NCI-H2196 treated with DMSO at 0.1 percent for 48 hours (cell line): ENCODE data around the gene HDAC4.
"Not testable (repeated sequence)": the region's sequence is repeated elsewhere in the genome, so short reads cannot be mapped to it uniquely, and the experiment has no call there.

Source experiments
- DNase-seq: peaks from one replicate; lab custom pipeline; 2025; ENCODE audit not compliant: unreplicated experiment; lab: John Stamatoyannopoulos, UW

Gene HDAC4

GRCh38 chr2:239400596-239401066 lies at the start of gene HDAC4:
Gene HDAC4, minus strand, starts transcription at chr2:239401020. Its CDS starts 48,321 bp downstream, at chr2:239352699.
- DNase-seq: no peak

- DNase-seq: not testable (repeated sequence)
Observed at GRCh38 chr2:239449468-239449867, 48.6 kb upstream of the HDAC4 start.

DNA sequence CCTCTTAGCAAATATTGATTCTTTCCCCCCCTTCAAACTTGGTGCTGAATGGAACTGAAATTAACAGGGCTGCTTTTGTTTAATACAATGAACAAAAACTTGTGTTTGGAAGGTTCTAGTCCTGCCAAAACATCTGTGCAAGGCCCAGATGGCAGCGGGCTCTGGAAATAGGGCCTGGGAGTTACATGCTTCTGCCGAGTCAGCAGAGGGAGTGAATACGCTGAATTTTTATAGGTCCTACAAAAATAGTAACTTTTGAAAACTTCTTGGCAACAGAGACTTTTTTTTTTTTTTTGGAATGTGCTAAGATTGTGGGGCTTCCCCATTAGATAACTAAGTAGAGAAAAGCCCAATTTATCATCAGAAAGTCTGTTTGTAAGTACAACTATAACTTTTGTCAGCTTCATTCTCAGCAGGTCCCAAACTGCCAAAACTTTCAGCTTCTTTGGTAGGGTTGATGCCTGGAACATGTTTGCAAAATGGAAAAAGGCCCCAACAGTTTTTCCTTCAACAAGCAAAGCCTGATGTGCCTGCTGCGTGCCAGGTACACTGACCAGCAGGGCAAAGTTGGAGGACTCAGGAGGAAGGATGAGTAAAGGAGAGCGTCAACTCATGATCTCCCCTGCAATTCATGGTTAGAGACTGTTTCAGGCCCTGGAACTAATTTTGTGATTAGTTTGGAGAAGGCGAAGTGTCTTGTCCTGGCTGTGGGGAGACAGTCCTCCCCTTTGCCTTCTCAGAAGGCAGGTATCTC lies 45.1 kb upstream of the HDAC4 start:
- DNase-seq: no peak

- no peak for DNase-seq
Observed at GRCh38 chr2:239444626-239445577, 44.1 kb upstream of the HDAC4 start.

- DNase-seq: no peak
Observed at GRCh38 chr2:239443666-239444567, 43.1 kb upstream of the HDAC4 start.

DNA sequence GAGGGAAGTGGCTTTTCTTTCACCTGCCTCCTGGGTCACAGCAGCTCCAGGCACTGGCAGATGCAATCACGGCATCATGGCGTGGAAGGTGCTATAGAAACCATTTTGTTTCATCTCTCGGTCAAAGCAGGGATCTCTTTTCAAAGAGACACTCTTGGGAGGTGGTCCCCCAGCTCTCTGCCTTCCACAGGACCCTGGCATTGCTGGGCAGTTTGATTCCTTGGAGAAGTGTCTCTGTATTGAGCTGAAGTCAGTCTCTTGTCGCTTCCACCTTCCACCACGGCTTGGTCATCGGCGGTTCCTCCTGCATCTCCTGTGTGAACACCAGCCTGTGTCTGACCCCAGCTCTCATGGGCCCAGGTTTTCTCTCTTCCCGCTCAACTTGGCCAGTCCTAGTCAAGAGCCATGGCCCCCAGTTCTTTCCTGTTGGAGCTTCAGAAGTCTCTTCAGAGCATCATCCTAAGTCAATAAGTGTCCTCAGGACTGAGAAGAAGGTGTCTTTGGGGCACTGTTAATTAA lies 42.3 kb upstream of the HDAC4 start:
- no peak for DNase-seq

DNA sequence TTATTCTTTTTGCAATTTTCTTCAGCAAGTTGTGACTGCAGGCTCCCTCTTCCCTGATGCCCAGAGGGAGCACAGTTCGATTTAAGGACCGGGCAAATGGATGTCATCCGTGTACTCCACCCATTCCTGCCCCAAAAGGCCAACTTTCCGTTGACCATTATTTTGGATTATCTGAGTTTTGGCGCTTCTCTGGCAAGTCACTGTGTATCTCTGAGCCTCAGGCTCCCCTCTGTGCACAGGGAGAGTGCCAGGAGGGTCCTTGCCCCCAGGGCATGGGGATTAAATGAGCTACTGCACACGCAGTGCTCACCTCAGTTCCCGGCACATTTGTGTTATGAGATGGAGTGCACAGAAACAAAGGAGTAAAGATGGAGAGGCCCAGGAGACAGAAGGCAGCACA lies 41.4 kb upstream of the HDAC4 start:
- no peak for DNase-seq

DNA sequence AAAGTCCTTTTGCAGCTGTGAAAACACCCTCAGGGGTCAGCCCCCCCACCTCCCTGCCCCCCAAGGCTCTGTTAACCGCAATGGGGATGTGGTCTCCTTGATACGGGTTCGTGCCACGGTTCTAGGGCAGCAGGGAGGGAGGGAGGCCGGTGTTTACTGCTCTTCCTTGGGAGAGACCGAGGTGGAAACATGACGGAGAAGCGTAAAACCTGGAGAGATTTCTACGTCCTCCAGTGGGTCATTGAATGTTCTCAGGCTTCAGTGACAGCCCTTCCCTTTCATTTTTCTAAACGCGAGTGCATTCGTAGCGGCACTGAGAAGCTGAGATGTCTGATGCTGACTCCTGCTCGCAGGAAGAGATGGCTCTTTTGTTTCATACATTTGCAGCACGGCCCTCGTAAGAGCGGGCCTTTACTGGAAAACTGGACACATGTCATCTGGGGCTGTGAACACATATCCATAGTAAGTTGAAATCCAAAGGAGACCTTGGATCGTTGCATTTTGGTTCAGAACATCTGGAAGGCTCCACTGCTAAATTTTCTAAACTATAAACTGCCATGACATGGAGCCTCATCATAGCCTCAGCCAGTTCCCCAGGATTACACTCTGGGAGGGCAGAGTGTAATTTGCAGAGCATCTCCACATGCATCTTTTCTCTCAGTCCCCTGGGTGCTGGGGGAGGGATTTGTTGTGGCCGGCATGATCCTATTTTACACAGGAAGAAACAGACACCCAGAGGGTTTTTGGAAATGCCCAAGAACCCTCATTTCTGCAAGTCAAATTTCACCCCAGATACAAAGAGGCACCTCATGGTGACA lies 40.6 kb upstream of the HDAC4 start:
- DNase-seq: no peak

- no peak for DNase-seq
Observed at GRCh38 chr2:239440511-239440959, 39.7 kb upstream of the HDAC4 start.

DNA sequence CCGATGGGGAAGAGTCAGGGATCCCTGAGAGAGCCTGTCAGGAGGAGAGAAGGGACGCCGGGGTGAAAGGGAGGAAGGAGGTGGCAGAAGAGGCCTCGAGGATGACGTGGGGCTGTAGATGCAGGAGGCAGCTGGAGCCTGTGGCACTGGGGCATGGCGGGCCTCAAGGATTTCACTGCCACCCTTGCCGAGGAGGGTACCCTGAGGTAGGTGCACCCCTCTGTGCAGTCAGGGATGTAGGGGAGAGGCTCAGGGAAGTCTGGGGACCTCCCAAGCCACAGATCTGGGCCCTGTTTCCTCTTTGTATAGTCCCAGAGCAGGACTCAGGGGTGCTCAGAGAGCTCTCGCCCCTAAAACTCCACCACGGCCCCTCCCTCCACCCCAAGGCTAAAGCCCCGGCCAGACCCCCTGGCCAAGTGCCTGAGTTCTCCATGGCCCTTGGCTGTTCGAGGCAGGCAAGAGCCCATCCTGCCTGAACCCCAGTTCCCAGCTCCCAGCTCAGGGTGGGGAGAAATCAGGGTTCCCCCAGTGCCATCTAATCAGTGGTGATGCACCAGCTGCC lies 39.0 kb upstream of the HDAC4 start:
- no peak for DNase-seq

- DNase-seq: no peak
Observed at GRCh38 chr2:239438995-239439753, 38.4 kb upstream of the HDAC4 start.

DNA sequence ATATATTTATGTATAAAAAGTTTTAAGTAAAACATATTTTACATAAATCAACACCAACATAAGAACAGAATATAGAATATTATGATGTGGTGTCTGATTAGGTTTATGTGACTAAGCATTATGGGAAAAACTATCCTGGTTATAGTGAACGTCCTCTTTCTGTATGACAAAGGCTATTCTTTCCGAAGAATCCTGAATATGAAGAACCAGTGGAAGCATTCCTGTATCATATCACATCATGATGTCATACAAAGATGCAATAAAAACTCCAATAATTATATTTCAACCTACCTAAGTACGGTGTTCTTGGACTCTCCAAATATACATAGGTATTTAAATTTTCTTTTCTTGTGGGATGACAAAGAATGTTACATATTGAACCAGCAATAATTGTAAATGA lies 37.5 kb upstream of the HDAC4 start:
- DNase-seq: no peak

- no peak for DNase-seq
Observed at GRCh38 chr2:239436669-239437335, 36.0 kb upstream of the HDAC4 start.

DNA sequence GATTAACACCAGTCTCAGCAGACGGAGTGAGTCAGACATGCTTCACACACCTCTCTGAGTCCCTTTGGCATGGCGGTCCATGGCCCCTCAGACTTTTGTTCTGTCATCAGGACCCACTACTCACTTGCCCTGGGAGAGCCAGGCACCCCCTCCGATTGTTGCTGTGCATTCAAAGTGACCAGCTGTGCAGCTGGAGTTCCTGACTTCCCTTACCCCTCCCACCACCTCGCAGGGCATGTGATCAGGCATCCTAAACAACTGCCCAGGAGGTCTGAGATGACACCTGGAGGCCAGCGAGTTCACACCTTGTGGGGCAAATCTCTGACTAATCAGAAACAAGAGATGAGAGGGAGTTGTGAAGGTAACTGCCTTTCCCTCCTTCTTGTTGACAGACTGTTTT lies 35.3 kb upstream of the HDAC4 start:
- no peak for DNase-seq

- no peak for DNase-seq
Observed at GRCh38 chr2:239433777-239434403, 33.1 kb upstream of the HDAC4 start.

GRCh38 chr2:239432174-239432573 lies 31.4 kb upstream of the HDAC4 start:
- no peak for DNase-seq

- no peak for DNase-seq
Observed at GRCh38 chr2:239431536-239431935, 30.7 kb upstream of the HDAC4 start.
